Pancreas (tissue), 10 donors: ENCODE measurements around the gene NAV2. TPM values are rescaled to one million over a fixed set of nuclear protein-coding genes. Genes with fewer than 3 reads are reported as not detected.
A peak's percentile ranks its signal among the peaks of the same experiment; 100 is the strongest.

Experiments
- ATAC-seq, 4 donors: fragments of 200-7000 bp; cut with Tn5 transposase; one replicate each; pipeline versions ENCODE4 v1.8.0 to v1.9.1; 2020; ENCODE audit warnings: mild to moderate bottlenecking in 4 of 4, moderate library complexity in 4 of 4
- DNase-seq, 6 donors: peaks; one replicate each; pipeline ENCODE4 v3.0.0-alpha.2; 2020
- FAIRE-seq: peaks from 2 replicates; lab custom pipeline; 2012; peaks lifted over from hg19 to GRCh38; lab: Jason Lieb, UNC
- H3K27ac ChIP-seq, 4 donors: fragments of 200-600 bp; sonication (generic); 1 replicate in 3 of 4; 2 replicates in 1 of 4; pipeline versions ENCODE4 v1.5.0 to v1.8.0; 2020
- H3K27me3 ChIP-seq, 4 donors: fragments of 200-600 bp; one replicate each; pipeline ENCODE4 v1.8.0; 2021
- H3K36me3 ChIP-seq, 3 donors: fragments of 200-600 bp; sonication (generic) in 1 of 3; one replicate each; pipeline versions ENCODE4 v1.5.0 to v1.8.0; 2020 to 2021
- H3K4me1 ChIP-seq, 3 donors: fragments of 200-600 bp; one replicate each; pipeline ENCODE4 v1.8.0; 2021
- H3K4me3 ChIP-seq, 4 donors: fragments of 200-600 bp; sonication (generic) in 2 of 4; one replicate each; pipeline versions ENCODE4 v1.5.0 to v1.8.0; 2020 to 2021
- H3K9me3 ChIP-seq, 4 donors: fragments of 200-600 bp; one replicate each; pipeline ENCODE4 v1.8.0; 2021
- WGBS, 2 donors: extraction: QIAGEN DNeasy Blood & Tissue Kit; methylation state at CpG; one replicate each; pipeline ENCODE4 v1.1.7; 2013; 5-methylcytosine and 5-hydroxymethylcytosine counted together
- intact Hi-C, 3 donors: fragments of 100-400 bp; cut with DNase I; formaldehyde crosslinking; loops; one replicate each; pipeline versions ENCODE4 v1.11.1 to v1.14.2; 2022
- polyA plus RNA-seq, 2 donors: library from polyadenylated mRNA; stranded (reverse); fragments of 200-250 nt; gene quantifications; one replicate each; pipeline ENCODE4 v1.2.3, GENCODE V29; 2013
- total RNA-seq, 6 donors: library from RNA; stranded (reverse); fragmentation: NEBNext Ultra II Directional in 4 of 6; extraction: Animal tissue kit (Norgen Biotek cat#: 25700) in 4 of 6; gene quantifications; one replicate each; pipeline versions ENCODE4 v1.2.1 to v1.2.4, GENCODE V29; 2021 to 2023
- TF ChIP-seq, protein P1 (sequence below), 4 donors: fragments of 200-600 bp; sonication (generic) in 3 of 4; IDR thresholded peaks; one replicate each; pipeline versions ENCODE4 v1.5.0 to v1.8.0; 2021; ENCODE audit warnings: antibody characterized with exemption in 4 of 4
- donor health status: healthy with polysubstance abuse.
- donor health status: DM: no; HTN: no; CAD: no; lungs with moderate emphysema.
- donor health status: DM: no; HTN: no; CAD: no.
- donor health status: control.
- donor health status: control.
- donor health status: Bipolar disorder and iron deficiency.
- donor health status: DM: yes; HTN: yes; CAD: no.
- donor health status: DM: no; HTN: no; CAD: no.
- donor health status: DM: no; HTN: no; CAD: no.
- donor health status: DM: yes; HTN: yes; CAD: no.

Gene NAV2
- total and polyA plus RNA-seq, 8 donors = 5.8 to 26.9 (median 16.3) TPM

DNA sequence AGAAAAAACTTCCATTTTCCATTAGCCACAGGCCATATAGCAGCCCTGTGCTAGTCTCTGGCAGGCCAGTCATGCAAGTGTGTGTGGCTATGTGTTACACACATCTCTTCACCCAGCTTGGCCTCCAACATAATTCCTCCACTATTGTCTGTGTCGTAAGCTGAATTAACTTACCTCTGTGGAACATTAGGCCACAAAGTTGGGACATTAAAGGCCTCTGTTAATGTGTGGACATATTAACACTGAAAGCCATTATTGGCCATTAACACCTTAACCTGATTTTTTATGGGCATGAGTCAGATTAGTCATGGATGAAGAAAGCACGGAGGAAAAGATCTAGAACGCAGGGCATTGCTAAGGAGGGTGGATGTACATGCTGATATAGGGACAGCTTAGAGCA is 347.5 kb downstream of the NAV2 start:
- Histone ChIP-seq H3K27me3 (no peaks in the 10 kb centered on the region), H3K27ac (no peak overlapping the region), H3K4me1 (no peaks in the 10 kb centered on the region), H3K9me3 (no peaks in the 10 kb centered on the region), H3K36me3 (peaks cover 0 to 44% (median 9%) of the 10 kb centered on the region in 3 donors), H3K4me3 (no peak overlapping the region)
- FAIRE-seq (no peak), DNase-seq (no peak), ATAC-seq (peak in 2 of 4 donors; percentile 17 to 38)
- intact Hi-C loops = no loop called here
- WGBS, 2 donors = 82 to 91% methylated on average over 3 of the region's 3 CpGs
- TF ChIP-seq, protein P1, sequence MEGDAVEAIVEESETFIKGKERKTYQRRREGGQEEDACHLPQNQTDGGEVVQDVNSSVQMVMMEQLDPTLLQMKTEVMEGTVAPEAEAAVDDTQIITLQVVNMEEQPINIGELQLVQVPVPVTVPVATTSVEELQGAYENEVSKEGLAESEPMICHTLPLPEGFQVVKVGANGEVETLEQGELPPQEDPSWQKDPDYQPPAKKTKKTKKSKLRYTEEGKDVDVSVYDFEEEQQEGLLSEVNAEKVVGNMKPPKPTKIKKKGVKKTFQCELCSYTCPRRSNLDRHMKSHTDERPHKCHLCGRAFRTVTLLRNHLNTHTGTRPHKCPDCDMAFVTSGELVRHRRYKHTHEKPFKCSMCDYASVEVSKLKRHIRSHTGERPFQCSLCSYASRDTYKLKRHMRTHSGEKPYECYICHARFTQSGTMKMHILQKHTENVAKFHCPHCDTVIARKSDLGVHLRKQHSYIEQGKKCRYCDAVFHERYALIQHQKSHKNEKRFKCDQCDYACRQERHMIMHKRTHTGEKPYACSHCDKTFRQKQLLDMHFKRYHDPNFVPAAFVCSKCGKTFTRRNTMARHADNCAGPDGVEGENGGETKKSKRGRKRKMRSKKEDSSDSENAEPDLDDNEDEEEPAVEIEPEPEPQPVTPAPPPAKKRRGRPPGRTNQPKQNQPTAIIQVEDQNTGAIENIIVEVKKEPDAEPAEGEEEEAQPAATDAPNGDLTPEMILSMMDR (IDR thresholded peaks at IDR 0.05) = no peak

DNA sequence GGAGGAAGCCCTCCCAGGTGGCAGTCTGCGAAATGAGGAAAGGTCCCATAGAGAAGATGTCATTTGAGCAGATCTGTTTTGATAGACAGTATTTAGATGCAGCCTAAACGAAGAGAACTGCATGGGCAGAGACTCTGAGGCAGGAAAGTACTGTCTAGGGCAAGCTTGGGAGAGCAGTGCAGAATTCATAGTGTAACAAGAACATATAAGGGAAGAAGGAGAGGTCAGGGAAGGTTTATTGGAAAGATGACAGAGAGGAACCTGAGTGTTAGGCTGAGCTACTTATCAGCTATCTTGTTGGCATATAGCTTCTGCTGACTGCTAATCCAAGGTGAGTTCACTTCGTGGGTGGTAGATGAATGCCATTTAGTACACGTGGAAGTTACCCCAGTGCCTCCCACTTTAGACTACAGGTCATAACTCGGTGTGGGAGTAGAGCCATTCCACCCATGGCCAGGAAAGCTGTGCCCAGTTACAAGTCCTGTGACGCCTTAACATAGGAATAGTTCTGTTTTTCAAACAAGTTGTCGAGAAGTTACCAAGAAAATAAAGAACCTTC is 348.1 kb downstream of the NAV2 start:
- no peak overlapping the region for H3K27ac ChIP-seq
- H3K27me3 ChIP-seq = no peaks in the 10 kb centered on the region
- no peak overlapping the region for H3K4me3 ChIP-seq
- WGBS, 2 donors = 74 to 78% methylated on average over 7 of the region's 7 CpGs
- no peak for FAIRE-seq
- no peaks in the 10 kb centered on the region for H3K9me3 ChIP-seq
- intact Hi-C loops = no loop called here
- TF ChIP-seq, protein P1 (IDR thresholded peaks at IDR 0.05) = no peak
- no peaks in the 10 kb centered on the region for H3K4me1 ChIP-seq
- no peak for ATAC-seq
- H3K36me3 ChIP-seq = peaks cover 0 to 38% (median 9%) of the 10 kb centered on the region in 3 donors
- DNase-seq = no peak

DNA sequence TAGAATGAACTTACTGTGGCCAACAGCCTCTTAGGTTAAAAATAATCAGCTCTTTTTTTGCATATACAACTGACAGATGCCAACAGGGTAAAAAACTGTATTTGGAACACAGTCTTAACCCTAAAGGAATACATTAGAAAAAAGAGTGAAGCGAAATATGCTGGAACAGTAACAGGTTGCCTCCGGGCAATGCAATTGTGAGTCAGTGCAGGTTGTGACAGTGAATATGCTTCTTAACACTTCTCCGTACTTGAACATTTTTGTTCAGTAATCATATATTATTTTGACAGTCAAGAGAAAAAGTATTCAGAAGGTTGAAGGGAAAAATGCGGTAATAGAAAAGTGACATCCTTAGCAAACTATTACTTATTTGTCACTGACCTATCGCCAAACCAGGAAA is 349.1 kb downstream of the NAV2 start:
- ATAC-seq (no peak), FAIRE-seq (no peak), DNase-seq (no peak)
- Histone ChIP-seq H3K4me1 (no peaks in the 10 kb centered on the region), H3K27me3 (no peaks in the 10 kb centered on the region), H3K4me3 (no peak overlapping the region), H3K9me3 (no peaks in the 10 kb centered on the region), H3K36me3 (peaks cover 0 to 28% (median 0%) of the 10 kb centered on the region in 3 donors), H3K27ac (no peak overlapping the region)
- intact Hi-C loops = no loop called here
- WGBS, 2 donors = 92 to 96% methylated on average over 5 of the region's 5 CpGs
- TF ChIP-seq, protein P1 (IDR thresholded peaks at IDR 0.05) = no peak

DNA sequence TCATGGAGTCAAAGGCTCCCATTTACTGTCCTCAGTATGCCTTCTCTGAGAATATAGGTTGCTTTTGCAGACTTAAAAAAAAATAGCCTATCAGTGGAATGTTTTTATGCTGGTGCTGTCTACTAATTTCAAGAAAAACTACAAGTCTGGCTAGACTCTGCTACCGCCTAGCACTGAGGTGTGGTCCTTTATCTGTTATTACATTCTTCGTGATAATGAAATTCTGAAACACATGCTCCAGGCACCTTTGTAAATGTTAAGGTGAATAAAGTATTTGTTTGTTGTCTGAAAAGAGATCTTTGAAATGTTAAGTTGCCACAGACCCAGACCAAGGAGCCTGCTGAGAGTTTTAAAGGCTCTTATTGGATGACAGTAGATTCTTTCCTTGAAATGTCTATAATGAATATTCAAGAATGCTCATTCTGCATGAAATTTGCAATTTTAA is 352.3 kb downstream of the NAV2 start:
- no peaks in the 10 kb centered on the region for H3K4me1 ChIP-seq
- H3K27ac ChIP-seq = no peak overlapping the region
- intact Hi-C loops = no loop called here
- WGBS, 2 donors = 63 to 70% methylated on average over 2 of the region's 2 CpGs
- no peaks in the 10 kb centered on the region for H3K27me3 ChIP-seq
- H3K36me3 ChIP-seq = peaks cover 0 to 15% (median 0%) of the 10 kb centered on the region in 3 donors
- TF ChIP-seq, protein P1 (IDR thresholded peaks at IDR 0.05) = no peak
- H3K4me3 ChIP-seq = no peak overlapping the region
- no peak for DNase-seq
- no peak for FAIRE-seq
- ATAC-seq = no peak
- no peaks in the 10 kb centered on the region for H3K9me3 ChIP-seq

DNA sequence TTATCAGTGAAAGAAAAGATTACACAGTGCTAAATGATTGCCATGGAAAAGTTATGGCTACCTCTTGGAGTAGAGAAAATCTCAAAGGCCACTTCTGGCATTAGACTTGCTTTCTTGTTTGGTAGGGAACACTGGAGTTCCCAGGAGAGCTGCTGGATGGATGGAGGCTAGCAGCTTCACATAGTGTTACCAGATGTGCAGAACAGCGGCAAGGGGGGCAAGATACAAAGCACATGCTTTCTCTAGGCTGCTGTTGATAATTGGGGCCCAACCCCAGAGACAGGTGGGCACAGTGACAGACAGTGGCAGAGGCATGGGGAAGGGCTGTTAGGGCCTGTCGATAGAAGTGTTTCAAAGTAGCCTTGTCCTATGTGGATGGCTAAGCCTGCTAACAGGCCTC is 352.8 kb downstream of the NAV2 start:
- Histone ChIP-seq H3K27ac (no peak overlapping the region), H3K4me1 (peaks cover 0 to under 1% (median 0%) of the 10 kb centered on the region in 3 donors), H3K27me3 (no peaks in the 10 kb centered on the region), H3K36me3 (peaks cover 0 to 15% (median 0%) of the 10 kb centered on the region in 3 donors), H3K4me3 (no peak overlapping the region), H3K9me3 (no peaks in the 10 kb centered on the region)
- no peak for ATAC-seq
- TF ChIP-seq, protein P1 (IDR thresholded peaks at IDR 0.05) = no peak
- no peak for DNase-seq
- intact Hi-C loops = no loop called here
- no peak for FAIRE-seq
- 95 to 100% methylated on average over 2 of the region's 2 CpGs for WGBS, 2 donors
